ENCODE data around the gene CCDC28A.

Gene CCDC28A

DNA sequence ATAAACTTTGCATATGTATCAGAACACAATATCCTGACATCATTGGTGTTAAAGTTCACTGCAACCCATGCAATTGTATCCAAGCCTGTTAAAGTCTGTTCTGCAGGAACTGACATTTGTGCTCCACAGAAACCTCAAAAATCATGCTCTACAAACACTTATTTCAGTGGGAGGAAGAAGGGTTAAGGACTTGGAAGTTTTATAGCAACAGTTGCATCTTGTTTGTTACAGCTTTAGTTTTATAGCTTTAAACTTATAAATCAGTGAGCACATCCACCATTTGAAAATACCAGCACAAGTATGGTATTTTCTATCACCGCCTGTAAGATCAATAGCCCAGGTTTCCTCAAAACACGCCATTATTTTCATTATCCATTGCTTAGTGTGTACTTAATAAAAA lies 23.2 kb downstream of the CCDC28A start:
- FAIRE-seq: no peak

GRCh38 chr6:138797806-138798446 lies 24.4 kb downstream of the CCDC28A start:
- FAIRE-seq: no peak

DNA sequence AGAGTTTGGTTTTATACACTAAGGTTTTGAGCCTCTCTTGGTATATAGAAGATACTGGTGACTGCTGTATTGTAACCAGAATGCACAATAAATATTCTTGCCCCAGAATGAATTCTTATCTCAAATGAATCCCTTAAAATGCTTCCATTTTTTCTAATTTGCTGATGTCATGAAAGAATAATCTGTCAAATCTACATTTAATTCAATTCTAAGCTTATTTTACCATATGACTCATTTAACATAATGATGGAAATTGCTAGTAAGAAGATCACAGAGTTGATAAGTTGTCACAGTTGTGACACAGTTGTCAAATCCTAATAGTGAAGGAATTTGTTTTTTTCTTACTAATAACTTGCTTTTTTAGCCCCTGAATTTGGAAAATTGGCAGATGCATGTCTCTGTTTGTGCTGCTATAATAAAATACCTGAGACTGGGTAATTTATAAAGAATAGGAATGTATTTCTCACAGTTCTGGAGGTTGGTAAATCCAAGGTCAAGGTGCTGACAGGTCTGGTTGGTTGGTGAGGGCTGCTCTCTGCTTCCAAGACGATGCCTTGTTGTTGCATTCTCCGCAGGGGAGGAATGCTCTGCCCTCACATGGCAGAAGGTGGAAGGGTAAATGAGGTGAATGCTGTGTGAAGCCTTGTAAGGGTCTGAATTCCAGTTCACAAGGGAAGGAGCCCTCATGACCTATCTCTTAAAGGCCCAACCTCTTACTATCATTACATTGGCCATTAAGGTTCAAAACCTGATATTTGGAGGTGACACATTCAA lies 27.0 kb downstream of the CCDC28A start:
- FAIRE-seq: no peak

- FAIRE-seq: no peak
Measured at GRCh38 chr6:138803331-138803730, 29.8 kb downstream of the CCDC28A start.

GRCh38 chr6:138803861-138804260 lies 30.3 kb downstream of the CCDC28A start:
- no peak for FAIRE-seq

DNA sequence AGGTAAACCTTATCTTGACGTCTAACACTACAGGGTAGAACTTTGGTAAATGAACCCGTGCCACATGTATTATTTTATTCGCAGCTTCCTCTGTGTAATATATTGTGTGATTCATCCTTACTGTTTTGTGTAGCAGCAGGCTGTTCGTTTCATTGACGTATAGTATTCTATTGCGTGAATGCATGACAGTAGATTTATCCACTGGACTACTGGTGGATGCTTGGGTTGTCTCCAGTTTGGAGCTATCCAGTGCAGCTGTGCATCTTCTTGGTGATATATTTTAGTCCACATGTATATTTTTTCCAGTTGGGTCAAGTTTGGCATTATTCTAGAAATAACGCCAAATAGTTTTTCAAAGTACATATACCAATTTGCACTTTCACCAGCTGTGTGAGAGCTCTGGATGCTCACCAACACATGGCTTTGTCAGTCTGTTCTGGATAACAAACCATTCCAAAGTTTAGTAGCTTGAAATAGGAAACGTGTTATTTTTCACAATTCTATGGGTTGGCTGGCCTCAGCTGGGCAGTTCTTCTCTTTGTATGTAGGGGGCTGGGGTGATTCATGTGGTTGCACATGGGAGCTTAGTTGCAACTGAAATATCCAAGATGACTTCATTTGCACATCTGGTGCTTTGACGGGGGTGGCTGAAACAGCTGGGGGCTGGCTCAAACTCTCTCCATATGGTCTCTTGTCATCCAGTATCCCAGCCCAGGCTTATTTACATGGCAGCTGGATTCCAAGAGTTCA lies 31.6 kb downstream of the CCDC28A start:
- FAIRE-seq: no peak

DNA sequence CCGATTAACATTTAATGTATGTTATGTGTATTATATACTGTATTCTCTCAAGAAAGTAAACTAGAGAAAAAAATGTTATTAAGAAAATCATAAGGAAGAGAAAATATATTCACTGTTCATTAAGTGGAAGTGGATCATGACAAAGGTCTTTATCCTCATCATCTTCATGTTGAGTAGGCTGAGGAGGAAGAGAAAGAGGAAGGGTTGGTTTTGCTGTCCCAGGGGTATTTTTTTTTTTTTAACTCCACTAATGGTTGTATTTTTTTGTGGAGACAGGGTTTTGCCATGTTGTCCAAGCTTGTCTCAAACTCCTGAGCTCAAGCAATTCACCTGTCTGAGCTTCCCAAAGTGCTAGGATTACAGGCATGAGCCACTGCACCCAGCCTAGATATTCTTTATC lies 33.3 kb downstream of the CCDC28A start:
- no peak for FAIRE-seq

GRCh38 chr6:138809677-138810076 lies 36.1 kb downstream of the CCDC28A start:
- FAIRE-seq: no peak

GRCh38 chr6:138811866-138812265 lies 38.3 kb downstream of the CCDC28A start:
- no peak for FAIRE-seq

GRCh38 chr6:138814179-138814834 lies 40.7 kb downstream of the CCDC28A start:
- no peak for FAIRE-seq

GRCh38 chr6:138815221-138815620 lies 41.7 kb downstream of the CCDC28A start:
- no peak for FAIRE-seq

DNA sequence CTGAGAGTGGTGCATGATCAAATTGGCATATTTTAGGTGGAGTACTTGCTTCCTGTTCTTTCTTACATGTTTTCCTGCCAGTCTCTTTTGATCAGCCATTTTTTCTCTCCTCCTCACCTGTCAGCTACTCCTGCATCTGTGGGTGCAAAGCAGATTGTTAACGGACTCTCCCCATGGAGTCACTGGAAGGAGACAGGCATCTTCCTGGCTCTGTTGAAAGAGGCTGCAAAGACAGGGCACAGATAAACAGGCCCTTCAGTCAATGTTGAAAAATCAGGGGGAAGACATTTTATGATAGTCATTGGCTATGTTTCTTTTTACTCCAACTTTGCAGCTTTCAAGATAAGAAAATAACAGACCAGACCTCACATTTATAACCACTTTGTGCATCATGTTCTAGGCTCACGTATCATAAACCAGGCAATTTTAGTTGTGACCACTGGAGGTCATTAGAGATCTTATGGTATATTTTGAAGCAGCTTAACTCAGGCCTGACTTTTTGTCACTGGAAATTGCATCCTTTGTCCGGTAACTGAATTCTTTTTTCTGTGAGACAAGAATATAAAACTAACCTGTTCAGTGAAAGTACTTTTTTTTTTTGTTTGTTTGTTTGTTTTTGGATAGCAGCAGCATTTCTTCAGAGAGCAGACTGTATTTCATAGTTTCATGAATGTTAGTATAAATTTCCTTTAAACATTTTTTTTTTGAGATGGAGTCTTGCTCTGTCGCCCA lies 42.4 kb downstream of the CCDC28A start:
- FAIRE-seq: peak; percentile 78

DNA sequence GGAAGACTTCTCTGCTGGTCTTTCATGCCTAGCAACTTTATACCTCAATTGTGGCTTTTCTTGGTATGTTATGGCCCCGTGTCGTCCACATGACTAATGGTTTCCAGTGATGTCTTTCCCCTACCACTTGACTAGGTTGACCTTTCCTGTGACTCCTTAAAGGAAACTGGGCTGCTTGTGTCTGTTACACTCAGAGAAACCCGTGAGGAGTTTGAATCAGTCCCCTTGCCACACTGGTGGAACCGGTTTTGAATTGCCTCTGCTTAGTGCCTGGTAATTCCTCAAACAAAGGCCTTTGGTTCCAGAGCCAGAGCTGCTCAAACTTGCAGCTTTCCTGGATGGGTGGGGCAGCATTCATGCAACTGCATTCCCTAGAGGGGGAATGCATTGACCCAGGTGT lies 44.2 kb downstream of the CCDC28A start:
- no peak for FAIRE-seq

DNA sequence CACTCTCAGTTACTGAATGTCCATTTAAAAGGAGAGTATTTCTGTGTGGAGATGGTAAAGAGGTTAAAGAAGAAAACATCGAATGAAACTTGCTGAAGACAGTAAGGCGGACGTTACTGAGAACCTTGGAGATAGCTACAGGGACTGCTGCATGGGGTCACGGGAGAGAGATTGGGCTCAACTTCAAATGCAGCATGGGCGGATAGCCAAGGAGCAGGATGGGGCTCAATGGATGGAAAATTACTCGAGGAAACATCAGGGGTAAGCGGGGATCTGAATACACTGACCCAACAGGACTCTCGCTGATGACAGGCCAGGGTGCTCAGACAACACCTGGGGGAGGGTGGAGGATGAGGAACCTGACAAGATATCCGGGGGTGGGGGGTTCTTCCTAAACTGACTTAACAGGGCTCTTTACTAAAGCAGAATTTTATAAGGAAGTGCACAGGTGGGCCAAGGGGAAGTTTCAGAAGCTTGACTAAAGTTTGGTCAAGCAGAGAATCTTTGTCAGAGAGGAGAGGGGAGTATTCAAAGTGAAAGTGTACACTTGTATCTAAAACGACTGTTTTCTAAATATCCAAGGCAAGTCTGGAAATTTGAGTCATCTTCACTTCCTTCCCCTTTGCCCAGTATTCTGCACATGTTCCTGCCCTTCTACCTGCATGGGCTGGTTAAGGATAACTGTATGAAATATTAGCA lies 45.1 kb downstream of the CCDC28A start:
- no peak for FAIRE-seq

DNA sequence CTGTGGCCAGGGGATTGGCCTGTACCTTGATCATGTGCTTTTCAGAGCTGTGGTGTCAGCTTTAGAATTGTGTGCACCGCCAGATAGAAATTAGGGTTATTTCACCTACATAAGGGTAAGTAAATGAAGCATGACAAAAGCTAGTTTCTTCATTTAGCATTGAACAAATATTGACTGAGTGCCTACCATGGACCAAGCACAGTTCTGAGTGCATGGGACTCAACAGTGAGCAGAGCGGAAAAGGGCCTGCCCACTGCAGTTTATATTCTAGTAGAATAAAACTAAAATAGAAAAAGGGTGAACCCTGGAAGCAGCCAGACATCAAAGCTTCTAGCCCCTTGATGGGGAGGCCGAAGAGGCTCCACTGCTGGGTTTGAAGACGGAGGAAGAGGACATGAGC lies 48.0 kb downstream of the CCDC28A start:
- no peak for FAIRE-seq

DNA sequence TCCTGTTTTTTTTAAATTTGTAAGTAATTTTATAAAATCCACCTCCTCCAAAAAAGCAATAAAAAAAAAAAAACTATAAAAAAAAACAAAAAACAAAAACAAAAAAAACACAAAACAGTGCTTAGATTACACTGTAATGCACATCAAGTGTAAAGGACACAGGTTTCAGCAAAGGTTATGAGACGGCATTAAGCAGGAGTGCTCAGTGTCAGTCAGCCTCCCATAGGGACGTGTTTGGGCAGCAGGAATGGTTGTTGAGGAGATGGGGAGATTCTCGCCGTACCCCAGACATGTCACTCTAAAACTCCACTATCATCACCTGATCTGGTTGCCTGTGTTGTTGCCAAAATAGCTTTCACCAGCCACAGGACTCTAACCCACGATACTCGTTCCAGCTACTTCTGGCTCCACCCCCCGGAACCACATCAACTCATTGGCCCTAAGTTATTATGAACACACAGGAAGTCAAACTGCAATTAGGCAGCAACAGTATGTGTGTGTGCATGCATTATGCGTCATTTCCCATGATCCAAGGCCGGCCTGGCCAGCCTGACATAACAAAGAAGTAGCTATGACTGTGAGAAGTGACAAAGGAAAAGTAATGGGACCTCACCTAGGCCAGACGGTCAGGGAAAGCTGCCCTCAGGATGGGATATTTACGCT lies 51.0 kb downstream of the CCDC28A start:
- FAIRE-seq: no peak

DNA sequence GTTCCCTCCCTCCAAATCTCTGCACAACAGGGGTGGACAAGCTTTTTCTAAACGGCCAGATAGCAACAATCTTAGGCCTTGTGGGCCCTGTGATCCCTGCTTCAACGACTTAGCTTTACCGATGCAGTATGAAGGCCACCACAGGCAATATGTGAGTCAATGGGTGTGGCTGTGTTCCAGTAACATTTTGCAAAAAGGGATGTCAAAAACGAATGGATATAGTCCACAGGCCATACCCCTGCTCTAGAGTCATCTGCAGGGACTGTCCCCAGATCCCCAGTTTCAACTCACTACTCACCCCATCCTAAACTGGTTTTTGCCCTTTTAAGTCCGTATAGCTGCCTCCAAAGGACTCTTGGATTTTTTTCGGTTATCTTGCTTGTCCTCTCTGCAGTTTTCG lies 56.7 kb downstream of the CCDC28A start:
- no peak for FAIRE-seq

DNA sequence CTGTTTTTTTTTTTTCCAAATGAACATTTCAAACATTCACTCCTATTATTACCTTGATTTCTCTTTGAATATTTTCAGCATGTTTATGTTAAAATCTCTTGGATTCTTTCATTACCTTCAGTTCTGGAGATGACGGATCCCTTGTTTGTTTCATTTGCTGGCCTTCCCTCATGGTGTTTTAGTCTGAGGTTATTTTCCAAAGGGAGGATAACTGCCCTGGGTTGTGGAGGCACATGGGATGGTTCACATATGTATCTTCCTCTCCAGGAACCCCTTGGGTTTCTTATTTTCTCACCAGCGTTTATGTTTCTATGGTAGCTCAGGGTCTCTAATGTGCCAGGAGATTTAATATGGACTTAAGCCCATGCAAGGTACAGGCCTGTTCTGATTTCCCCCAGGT lies 58.6 kb downstream of the CCDC28A start:
- no peak for FAIRE-seq

DNA sequence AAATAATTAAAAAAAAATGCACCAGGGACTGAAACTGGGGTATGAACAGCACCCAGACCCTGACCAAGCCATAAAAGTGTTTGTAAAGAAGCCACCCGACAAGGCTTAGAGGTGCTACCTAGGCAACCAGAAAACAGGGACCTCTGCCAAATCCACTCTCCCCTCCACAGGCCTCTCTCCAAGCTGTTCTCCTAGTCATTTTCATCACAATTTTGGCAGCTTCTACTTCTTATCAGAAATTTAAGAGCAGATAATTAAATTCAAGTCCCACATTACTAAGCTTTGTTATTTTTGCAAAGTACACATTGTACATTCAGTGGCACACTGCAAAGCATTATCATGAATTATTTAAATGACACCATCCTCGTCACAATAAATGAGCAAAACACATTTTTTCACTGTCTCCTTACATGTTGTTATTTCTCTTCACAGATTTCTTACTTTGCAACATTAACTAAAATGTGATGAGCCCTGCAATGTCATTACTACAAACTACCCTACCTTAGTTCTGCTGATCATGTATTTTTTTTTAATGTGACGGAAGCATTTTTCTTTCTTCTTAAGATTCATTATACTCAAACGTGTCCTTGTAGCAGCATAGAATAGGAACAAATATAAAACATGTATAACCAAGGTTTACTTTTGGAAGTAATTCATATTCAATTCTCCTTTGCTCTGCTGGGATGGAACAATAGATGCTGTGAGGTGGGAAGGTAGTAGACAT lies 60.4 kb downstream of the CCDC28A start:
- no peak for FAIRE-seq

DNA sequence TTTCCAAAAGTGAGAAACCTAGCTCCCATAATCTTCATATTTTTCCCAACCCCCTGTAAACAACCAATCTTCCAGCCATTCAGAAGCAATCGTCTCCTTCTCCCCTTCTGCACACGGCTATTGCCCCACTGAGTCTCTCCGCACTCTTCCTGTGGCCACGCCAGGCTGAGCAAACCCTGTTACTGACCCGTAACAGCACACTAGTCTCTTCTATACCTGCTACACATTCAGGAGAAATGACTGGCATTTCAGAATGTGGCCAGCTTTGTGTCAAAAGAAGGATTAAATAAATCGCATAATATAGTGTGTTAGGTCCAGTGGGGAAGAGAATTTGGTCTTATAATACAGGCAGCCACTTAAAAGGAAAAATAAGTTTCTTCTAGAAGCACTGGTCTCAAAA lies 63.7 kb downstream of the CCDC28A start:
- no peak for FAIRE-seq
